ENCODE measurements around the gene GNAI1. TPM values are rescaled to one million over a fixed set of nuclear protein-coding genes. Genes with fewer than 3 reads are reported as not detected.

The GNAI1 gene
- total RNA-seq, 1 donor from 2014 or later: 0.35 TPM

GRCh38 chr7:80247891-80248290 is 113.3 kb downstream of the GNAI1 start:
- H3K4me3 Mint-ChIP-seq: no peak overlapping the region
- CTCF ChIA-PET: no interaction called here
- H3K27ac Mint-ChIP-seq: no peak overlapping the region
- ATAC-seq (ENCODE audit: low read depth) (no peak), DNase-seq (no peak)
- no peaks in the 10 kb centered on the region for H3K27me3 Mint-ChIP-seq
- no peaks in the 10 kb centered on the region for H3K4me1 Mint-ChIP-seq
- TF ChIP-seq, protein P1, sequence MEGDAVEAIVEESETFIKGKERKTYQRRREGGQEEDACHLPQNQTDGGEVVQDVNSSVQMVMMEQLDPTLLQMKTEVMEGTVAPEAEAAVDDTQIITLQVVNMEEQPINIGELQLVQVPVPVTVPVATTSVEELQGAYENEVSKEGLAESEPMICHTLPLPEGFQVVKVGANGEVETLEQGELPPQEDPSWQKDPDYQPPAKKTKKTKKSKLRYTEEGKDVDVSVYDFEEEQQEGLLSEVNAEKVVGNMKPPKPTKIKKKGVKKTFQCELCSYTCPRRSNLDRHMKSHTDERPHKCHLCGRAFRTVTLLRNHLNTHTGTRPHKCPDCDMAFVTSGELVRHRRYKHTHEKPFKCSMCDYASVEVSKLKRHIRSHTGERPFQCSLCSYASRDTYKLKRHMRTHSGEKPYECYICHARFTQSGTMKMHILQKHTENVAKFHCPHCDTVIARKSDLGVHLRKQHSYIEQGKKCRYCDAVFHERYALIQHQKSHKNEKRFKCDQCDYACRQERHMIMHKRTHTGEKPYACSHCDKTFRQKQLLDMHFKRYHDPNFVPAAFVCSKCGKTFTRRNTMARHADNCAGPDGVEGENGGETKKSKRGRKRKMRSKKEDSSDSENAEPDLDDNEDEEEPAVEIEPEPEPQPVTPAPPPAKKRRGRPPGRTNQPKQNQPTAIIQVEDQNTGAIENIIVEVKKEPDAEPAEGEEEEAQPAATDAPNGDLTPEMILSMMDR (IDR thresholded peaks at IDR 0.05): no peak
- H3K9me3 Mint-ChIP-seq: peaks cover 2% of the 10 kb centered on the region
- POLR2A ChIA-PET: no interaction called here
- H3K36me3 Mint-ChIP-seq (ENCODE audit: low read depth): no peaks in the 10 kb centered on the region
- intact Hi-C loops (cut with micrococcal nuclease): no loop called here

- Mint-ChIP-seq H3K4me1 (no peaks in the 10 kb centered on the region), H3K36me3 (ENCODE audit: low read depth) (no peaks in the 10 kb centered on the region), H3K27ac (no peak overlapping the region), H3K4me3 (no peak overlapping the region), H3K9me3 (peaks cover 2% of the 10 kb centered on the region), H3K27me3 (no peaks in the 10 kb centered on the region)
- DNase-seq: no peak
- TF ChIP-seq, protein P1 (IDR thresholded peaks at IDR 0.05): no peak
- ChIA-PET CTCF (no interaction called here), POLR2A (no interaction called here)
- intact Hi-C loops (cut with micrococcal nuclease): no loop called here
- no peak for ATAC-seq (ENCODE audit: low read depth)
Observed at GRCh38 chr7:80249184-80249583, 114.6 kb downstream of the GNAI1 start.

DNA sequence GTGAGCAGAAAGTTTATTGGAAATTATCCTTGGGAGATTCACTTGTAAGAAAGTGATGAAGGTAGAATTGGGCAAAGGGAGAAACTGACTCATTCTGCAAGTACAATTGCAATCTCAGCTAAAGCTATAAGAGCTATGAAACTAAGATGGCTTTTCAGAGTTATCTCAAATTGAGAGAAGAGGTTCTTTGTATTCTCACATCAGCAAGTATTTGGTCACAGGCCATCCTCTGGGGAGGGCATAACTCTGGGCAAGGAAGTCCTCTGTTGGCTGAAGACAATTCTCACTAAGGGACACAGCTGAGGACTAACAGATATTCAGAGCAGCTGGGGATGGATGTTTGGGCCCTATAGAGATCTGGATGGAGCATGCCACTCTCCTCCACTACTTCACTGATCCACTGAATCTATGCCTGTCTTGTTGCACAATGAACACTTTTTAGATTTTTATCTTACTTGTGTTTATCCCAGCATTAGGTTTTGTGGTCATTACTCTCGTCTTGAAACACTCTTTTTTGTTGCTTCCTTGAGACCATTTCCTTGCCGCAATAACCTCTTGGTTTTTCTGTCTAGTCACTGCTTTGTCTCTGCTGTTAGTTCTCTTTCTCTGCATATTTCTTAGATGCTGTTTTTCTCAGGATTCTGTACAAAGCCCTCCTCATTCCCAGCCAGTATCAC is 115.1 kb downstream of the GNAI1 start:
- TF ChIP-seq, protein P1 (IDR thresholded peaks at IDR 0.05): no peak
- Mint-ChIP-seq H3K9me3 (peaks cover 2% of the 10 kb centered on the region), H3K4me3 (no peak overlapping the region), H3K27ac (no peak overlapping the region), H3K27me3 (no peaks in the 10 kb centered on the region), H3K36me3 (ENCODE audit: low read depth) (no peaks in the 10 kb centered on the region), H3K4me1 (no peaks in the 10 kb centered on the region)
- ATAC-seq (ENCODE audit: low read depth): no peak
- ChIA-PET CTCF (no interaction called here), POLR2A (no interaction called here)
- intact Hi-C loops (cut with micrococcal nuclease): no loop called here
- no peak for DNase-seq

- Mint-ChIP-seq H3K36me3 (ENCODE audit: low read depth) (no peaks in the 10 kb centered on the region), H3K4me3 (no peak overlapping the region), H3K27me3 (no peaks in the 10 kb centered on the region), H3K4me1 (no peaks in the 10 kb centered on the region), H3K9me3 (peaks cover 2% of the 10 kb centered on the region), H3K27ac (no peak overlapping the region)
- DNase-seq: no peak
- ChIA-PET POLR2A (no interaction called here), CTCF (no interaction called here)
- intact Hi-C loops (cut with micrococcal nuclease): no loop called here
- TF ChIP-seq, protein P1 (IDR thresholded peaks at IDR 0.05): no peak
- no peak for ATAC-seq (ENCODE audit: low read depth)
Observed at GRCh38 chr7:80253237-80253636, 118.6 kb downstream of the GNAI1 start.

DNA sequence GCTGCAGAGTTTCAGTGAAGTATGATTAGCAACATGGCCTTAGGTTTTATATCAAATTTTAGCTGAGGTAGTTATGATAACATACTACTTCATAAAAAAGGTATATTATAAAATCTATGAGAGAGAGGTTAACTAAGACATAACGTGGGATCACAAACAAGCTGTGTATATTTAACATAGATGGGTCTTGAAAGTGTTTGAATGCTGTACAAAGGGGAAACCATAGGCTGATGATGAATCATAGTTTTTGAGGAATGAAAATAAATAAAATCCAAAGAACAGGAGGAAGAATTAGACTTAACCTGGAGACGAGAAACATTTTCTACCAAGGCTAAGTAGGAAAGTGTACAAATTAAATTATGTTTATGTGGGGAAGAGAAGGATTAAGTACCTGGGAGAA is 119.0 kb downstream of the GNAI1 start:
- ChIA-PET POLR2A (no interaction called here), CTCF (no interaction called here)
- no peak for DNase-seq
- Mint-ChIP-seq H3K4me1 (no peaks in the 10 kb centered on the region), H3K27me3 (no peaks in the 10 kb centered on the region), H3K36me3 (ENCODE audit: low read depth) (no peaks in the 10 kb centered on the region), H3K4me3 (no peak overlapping the region), H3K9me3 (peaks cover 2% of the 10 kb centered on the region), H3K27ac (no peak overlapping the region)
- intact Hi-C loops (cut with micrococcal nuclease): no loop called here
- no peak for ATAC-seq (ENCODE audit: low read depth)
- TF ChIP-seq, protein P1 (IDR thresholded peaks at IDR 0.05): no peak

All from activated B cell treated with CpG ODN at 0.5 μM for 24 hours (primary cell).